Hematopoietic multipotent progenitor cell (in vitro differentiated cells): ENCODE data around the gene ADGRV1. TPM values are rescaled to one million over a fixed set of nuclear protein-coding genes. Genes with fewer than 3 reads are reported as not detected.
"Not testable (repeated sequence)": the region's sequence is repeated elsewhere in the genome, so short reads cannot be mapped to it uniquely, and the experiment has no call there.

Experiments used
- DNase-seq, 3 donors: peaks; one replicate each; pipeline ENCODE4 v3.0.0-alpha.2; 2011 to 2015; ENCODE audit warnings: low read depth in 2 of 3, low spot score in 2 of 3
- total RNA-seq: library from RNA; depleted of rRNA; stranded (reverse); fragments of >200 nt; gene quantifications from one replicate; pipeline ENCODE4 v1.2.3, GENCODE V29; 2012

The ADGRV1 gene
- total RNA-seq, 1 donor = 0.27 TPM

DNA sequence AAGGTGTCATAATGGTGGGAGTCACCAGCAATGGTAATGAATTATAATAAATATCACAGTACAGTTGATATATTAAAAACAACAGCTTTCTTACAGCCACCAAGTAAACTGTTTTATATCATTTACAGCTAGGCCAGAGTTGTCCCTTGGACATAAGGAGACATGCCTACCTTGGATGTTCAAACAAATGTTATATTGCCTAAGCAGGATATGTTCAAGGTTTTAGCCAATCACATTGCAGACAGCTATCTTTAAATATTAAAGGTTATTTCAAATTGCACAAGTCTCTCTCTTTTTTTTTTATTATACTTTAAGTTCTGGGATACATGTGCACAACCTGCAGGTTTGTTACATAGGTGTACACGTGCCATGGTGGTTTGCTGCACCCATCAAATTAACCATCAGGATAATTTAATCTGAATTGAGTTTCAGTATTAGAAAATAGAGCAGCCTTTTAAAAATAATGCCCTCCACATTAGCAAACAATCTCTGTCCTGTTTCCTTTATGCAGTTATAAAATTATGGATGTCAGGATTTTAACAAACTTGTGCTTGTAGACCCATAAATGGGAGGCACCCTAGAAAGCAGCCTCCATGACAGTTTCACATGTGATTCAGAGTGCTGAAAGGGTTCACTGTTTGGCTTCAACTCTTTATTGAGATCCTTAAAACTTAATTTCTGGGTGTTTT, 483.8 kb downstream of the ADGRV1 start:
- peak in 1 of 3 donors; percentile 6 for DNase-seq

- DNase-seq = peak in 1 of 3 donors; percentile 38
Observed at GRCh38 chr5:91042936-91043255, 484.3 kb downstream of the ADGRV1 start.

DNA sequence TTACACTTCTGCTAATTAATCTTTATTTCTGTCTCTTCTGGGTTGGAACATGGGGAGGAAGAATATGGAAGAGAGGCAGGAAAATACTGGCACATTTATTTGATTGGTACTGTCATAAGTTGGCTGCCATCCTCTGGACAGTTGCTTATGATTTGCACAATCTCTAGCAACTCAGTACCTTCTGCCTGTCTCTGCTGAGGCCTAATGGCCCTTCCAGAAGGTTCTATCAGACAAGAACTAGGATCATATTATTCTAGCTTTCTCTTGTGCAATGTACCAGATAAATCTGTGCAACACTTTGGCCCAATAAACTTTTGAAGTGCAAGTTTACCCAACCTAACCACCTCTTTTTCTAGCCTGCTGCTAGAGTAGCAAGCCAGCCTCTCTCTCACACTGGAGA, 489.5 kb downstream of the ADGRV1 start:
- no peak for DNase-seq

DNA sequence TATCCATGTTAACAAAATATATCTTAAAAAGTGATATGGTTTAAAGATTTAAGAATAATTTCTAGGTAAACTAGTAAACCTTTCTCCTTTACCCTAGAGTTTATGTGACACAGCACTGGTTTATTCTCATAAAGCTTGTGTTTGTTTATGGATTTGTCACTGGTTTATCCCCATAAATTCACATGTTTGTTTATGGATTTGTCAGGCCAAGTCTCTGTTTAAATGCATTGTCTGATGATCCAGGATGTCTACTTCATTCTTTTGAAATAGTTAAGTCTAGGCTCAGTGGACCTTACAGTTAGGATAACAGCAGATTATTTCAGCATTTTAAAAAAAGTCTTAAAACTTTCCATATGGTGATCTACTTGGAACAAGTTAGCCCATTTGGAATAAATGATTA, 490.5 kb downstream of the ADGRV1 start:
- no peak for DNase-seq

- no peak for DNase-seq
Observed at GRCh38 chr5:91049800-91050199, 491.2 kb downstream of the ADGRV1 start.

DNA sequence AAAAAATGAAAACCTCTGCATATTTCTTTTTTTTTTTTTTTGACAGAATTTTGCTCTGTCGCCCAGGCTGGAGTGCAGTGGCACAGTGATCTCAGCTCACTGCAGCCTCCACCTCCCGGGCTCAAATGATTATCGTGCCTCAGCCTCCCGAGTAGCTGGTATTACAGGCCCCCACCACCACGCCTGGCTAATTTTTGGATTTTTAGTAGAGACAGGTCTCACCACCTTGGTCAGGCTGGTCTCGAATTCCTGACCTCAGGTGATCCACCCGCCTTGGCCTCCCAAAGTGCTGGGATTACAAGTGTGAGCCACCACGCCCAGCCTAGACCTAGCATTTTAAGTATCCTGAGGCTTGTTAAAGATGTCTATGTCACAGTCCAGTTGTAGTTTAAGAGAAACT, 493.8 kb downstream of the ADGRV1 start:
- DNase-seq = not testable (repeated sequence)

GRCh38 chr5:91052977-91053740, 494.6 kb downstream of the ADGRV1 start:
- DNase-seq = peak in 2 of 3 donors; percentile 19 to 20

DNA sequence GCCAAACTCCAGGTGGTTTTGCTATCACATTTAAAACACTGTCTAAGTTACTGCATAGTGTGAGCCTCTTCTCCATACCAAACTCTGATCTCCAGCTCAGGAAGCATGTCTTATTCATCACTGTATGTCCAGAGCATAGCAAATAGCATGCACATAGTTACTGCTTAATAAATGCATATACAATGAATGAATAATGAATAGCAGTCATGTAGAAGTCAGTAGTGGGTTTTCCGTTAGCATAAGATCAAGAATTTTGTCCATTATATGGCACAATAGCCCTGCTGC, 495.1 kb downstream of the ADGRV1 start:
- DNase-seq = no peak

DNA sequence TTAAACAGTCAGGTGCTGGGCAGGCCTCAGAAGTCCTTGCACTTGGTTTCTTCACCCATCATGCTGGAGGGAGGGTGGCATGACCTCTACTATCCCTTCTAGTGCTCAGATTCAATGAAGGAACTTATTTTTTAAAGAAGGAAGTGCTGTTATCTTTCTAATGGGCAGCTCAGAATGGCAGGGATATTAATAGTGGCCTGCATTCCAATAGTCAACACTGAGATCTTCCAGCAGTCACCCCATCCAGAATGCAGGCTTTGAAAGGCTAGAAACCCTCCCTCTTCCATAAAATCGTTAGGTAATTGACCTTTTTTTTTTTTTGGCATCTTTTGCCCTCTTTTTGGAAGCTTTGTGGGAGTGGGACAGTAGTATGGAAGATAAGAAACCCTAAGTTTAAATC, 499.6 kb downstream of the ADGRV1 start:
- no peak for DNase-seq

- no peak for DNase-seq
Observed at GRCh38 chr5:91058575-91058974, 500.0 kb downstream of the ADGRV1 start.

- peak in 1 of 3 donors; percentile 15 for DNase-seq
Observed at GRCh38 chr5:91059409-91059808, 500.8 kb downstream of the ADGRV1 start.

DNA sequence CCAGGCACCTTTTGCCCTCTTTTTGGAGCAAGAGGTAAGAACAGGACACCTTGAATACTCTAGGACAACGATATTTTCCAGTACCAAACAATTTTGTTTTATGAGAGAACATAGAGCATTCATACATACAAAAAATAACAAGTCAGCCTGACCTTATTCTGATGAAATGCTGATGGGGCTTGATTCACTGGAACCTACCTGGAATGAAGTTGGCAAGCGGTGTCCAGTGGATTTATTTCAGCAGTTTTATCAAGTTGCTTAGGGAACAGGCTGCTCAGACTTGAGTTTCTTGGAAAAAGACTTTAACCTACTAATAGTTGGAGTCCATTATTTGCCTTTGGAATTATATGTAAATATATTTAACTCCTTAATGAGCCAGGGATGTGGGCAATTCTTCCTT, 502.5 kb downstream of the ADGRV1 start:
- no peak for DNase-seq

DNA sequence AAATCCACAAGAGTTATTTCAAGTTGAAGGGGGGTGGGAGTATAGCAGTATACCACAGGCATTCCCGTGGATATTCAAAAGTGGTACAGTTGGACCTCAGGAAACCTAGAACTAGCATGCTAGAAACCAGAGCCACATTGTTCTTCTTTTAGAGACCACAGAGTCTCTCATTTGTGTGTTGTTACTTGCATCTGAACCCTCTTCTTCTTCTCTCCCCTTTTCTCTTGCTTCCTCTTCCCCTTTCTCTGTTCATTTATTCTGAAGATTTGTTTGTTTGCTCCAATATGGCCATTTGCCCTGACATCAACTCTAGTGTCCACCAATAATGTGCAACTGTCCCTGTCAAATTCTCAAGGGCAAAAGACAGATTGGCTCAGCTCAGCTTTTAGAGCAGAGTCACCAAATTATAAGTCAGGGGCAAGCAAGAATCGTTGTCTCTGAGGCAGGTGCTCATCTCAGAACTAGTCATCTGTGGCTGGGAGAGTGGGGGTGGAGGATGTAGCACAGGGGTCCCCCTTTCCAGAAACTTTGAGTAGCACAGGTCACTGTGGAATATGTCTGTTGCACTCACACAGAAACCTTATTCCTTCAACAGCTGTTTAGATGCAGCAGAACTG, 503.5 kb downstream of the ADGRV1 start:
- DNase-seq = peak in 1 of 3 donors; percentile 7

- not testable (repeated sequence) for DNase-seq
Observed at GRCh38 chr5:91063098-91063690, 504.6 kb downstream of the ADGRV1 start.

- DNase-seq = no peak
Observed at GRCh38 chr5:91065496-91065895, 506.9 kb downstream of the ADGRV1 start.

DNA sequence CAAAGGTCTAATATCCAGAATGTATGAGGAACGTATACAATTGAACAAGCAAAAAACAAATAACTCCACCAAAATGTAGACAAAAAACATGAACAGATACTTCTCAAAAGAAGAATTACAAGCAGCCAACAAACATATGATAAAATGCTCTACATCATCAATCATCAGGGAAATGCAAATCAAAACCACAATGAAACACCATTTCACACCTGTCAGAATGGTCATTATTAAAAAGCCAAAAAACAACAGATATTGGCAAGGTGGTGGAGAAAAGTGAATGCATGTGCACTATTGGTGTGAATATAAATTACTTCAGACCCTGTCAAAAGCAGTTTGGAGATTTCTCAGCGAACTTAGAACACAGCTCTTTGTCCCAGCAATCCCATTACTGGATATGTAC, 510.8 kb downstream of the ADGRV1 start:
- no peak for DNase-seq

DNA sequence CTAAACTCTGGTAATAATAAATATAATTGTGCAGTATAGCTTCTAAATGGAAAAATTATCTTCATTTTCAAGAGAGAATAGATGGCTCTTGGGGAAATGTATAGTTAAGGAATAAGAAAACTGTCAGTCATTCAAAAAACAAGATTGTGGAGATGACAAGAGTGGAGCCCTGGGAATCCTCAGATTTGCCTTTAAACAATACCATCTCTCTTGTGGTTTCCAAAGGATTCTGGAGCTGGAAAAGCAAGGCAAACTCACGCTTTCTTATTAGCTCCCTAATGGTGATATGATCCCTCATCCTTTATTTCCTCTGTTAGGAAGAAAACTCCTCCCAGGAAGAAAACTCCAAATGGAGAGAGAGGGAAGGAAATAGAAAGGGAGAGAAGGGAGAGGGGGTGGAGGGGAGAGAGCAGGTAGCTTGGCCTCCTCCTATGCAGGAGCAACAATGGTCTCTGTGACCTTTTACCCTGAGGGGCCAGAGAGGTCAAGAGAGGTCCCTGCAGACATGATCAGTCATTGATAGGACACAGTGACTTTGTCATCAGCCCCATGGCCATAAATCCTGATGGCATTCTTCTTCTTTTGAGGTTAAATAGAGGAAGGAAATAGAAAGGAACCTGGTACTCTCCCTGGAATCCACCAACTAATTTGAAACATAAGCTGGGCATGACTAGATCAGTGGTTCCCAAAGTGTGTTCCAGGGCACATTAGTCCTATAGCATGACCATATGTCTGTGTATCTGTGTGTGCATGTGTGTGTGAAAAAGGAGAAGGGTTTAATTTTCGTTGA, 512.4 kb downstream of the ADGRV1 start:
- DNase-seq = peak in 1 of 3 donors; percentile 17

DNA sequence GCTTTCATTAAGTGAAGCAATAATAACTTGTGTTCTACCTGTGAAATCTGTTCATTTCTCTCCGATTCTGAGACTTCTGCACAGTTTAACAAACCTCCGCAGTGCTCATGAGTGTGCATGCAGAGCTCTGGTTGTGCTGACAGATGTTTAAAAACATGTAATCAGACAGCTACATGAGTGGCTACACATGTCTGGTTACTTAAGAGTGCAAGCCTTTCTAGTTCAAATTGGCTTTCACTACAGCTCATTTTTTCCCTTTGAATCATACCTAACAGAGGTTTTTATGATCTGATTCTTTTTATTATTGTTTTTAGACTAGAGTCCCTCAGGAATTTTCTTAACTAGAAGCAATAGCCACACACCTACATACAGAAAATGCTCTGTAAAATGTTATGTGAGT, 514.3 kb downstream of the ADGRV1 start:
- no peak for DNase-seq

- no peak for DNase-seq
Observed at GRCh38 chr5:91074615-91075014, 516.0 kb downstream of the ADGRV1 start.

DNA sequence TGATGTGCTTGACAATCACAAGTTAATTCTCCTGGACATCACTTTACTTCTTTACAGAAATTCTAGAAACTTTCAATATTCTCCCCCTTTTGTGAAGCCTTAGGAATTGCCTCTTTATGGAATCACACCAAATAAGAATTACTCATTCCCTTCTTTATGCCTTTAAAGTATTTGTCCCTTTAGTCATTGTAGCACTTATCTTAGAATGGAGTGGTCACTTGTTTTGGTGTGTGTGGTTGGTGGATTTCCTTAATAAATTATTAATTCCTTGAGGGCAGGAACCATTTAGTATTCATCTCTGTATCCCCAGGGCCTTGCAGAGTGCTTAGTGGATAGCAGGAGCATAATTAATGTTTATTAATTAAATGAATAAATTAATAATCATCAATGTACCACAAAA, 517.5 kb downstream of the ADGRV1 start:
- DNase-seq = no peak

- DNase-seq = no peak
Observed at GRCh38 chr5:91077623-91078022, 519.0 kb downstream of the ADGRV1 start.
